ENCODE results near the gene CRYGN.

Gene CRYGN

DNA sequence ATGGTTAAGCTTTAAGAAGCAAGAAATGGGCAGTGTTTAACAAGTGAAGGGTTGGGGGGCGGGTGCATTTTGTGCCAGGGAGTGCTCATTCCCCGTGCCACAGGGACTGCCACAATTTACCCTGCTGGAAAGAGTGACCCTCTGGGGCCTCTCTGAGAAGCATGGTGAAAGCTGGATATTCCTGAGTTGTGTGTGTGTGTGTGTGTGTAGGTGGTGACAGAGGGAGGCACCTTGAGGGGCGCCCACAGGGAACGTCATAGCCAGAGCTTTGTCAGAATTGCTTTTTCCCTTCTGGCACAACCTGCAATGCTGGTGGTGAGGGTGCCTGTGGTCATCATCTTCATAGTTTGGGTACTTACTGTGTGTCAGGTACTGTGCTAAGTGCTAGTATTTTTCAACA is 27.6 kb downstream of the CRYGN start:
- peaks cover 4% of the 10 kb centered on the region for H3K27me3 ChIP-seq (replicated peaks; ENCODE audit: control insufficient read depth, insufficient read depth, low read length)
- no peak for DNase-seq (ENCODE audit: extremely low read depth, insufficient read length)

DNA sequence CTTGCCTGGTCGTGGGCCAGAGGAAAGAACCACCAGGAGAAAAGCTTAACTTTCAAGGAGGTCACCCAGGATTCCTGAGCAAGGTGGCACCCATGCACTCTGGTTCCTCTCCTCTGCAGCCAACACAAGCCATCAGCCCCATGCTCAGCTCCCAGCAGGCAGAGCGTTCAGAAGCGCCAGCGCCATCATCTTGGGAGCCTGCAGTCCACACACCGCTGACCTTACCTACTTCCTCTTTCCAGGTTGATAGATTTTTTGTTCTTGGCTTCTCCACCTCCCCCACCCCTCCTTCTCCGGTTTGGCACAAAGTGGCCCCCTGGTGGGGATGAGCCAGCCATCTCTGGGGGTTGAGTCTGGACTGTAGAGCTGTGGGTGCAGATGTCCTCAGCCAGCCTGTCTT is 28.4 kb downstream of the CRYGN start:
- no peaks in the 10 kb centered on the region for H3K36me3 ChIP-seq (ENCODE audit: control insufficient read depth, insufficient read depth, low read length)
- peaks cover 4% of the 10 kb centered on the region for H3K27me3 ChIP-seq (replicated peaks; ENCODE audit: control insufficient read depth, insufficient read depth, low read length)
- no peak overlapping the region for H3K4me3 ChIP-seq (replicated peaks; ENCODE audit: low read depth, low read length)
- TF ChIP-seq, protein P1, sequence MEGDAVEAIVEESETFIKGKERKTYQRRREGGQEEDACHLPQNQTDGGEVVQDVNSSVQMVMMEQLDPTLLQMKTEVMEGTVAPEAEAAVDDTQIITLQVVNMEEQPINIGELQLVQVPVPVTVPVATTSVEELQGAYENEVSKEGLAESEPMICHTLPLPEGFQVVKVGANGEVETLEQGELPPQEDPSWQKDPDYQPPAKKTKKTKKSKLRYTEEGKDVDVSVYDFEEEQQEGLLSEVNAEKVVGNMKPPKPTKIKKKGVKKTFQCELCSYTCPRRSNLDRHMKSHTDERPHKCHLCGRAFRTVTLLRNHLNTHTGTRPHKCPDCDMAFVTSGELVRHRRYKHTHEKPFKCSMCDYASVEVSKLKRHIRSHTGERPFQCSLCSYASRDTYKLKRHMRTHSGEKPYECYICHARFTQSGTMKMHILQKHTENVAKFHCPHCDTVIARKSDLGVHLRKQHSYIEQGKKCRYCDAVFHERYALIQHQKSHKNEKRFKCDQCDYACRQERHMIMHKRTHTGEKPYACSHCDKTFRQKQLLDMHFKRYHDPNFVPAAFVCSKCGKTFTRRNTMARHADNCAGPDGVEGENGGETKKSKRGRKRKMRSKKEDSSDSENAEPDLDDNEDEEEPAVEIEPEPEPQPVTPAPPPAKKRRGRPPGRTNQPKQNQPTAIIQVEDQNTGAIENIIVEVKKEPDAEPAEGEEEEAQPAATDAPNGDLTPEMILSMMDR (IDR thresholded peaks at IDR 0.05; ENCODE audit: insufficient read depth, low read length, poor library complexity, severe bottlenecking), result no peak
- no peak for DNase-seq (ENCODE audit: extremely low read depth, insufficient read length)

More for the DNA sequence above, 27.6 kb downstream of the CRYGN start:
- no peak overlapping the region for H3K4me3 ChIP-seq (replicated peaks; ENCODE audit: low read depth, low read length)
- TF ChIP-seq, protein P1 (IDR thresholded peaks at IDR 0.05; ENCODE audit: insufficient read depth, low read length, poor library complexity, severe bottlenecking), result no peak
- no peaks in the 10 kb centered on the region for H3K36me3 ChIP-seq (ENCODE audit: control insufficient read depth, insufficient read depth, low read length)

DNA sequence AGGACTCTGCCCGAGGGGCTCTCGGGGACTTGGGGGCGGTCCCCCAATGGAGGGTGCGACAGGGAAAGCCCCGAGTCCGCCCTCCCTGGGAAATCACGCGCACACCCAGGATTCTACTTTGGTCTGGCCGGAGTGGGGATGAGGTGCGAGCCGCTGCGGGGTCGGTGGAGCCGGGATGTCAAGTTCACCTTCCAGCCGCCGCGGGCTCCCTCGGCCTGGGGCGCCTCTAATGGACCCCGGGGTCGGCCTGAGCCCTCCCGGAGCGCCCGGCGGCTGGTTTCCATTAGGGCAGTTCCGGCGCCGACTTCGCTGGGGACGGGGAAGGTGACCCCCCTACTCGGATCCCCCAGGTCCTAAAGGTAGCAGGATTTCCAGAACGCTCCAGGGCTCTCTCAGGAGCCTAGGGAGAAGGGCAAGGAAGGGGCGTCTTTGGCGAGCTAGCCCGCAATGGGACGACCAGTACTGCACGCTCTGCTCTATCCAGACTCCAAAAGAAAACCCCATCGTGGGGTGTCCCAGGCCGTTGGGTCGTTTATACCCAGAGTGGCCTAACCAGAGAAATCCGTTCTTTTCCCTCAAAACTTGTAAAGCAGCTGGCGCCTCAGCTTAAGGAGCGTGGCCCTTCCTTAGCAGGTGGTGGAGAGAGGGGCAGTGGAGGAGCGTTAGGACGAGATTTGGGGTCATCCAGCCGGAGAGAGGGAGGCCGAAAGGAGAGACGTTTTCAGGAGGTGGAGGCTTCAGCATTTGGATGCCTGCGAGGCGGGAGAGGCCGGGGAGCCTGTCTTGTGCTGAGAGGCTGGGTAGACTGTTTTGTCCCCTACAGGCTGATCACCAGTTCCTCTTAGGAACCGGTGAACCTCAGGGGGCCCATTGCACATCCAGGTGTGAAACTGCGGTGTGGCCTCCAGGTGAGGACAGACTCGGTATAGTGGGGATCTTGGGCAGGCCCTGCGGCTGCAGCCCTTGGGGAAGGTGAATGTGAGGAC is 29.2 kb downstream of the CRYGN start:
- Histone ChIP-seq H3K27me3 (replicated peaks; ENCODE audit: control insufficient read depth, insufficient read depth, low read length) (peaks cover 4% of the 10 kb centered on the region), H3K4me3 (replicated peaks; ENCODE audit: low read depth, low read length) (no peak overlapping the region)

DNA sequence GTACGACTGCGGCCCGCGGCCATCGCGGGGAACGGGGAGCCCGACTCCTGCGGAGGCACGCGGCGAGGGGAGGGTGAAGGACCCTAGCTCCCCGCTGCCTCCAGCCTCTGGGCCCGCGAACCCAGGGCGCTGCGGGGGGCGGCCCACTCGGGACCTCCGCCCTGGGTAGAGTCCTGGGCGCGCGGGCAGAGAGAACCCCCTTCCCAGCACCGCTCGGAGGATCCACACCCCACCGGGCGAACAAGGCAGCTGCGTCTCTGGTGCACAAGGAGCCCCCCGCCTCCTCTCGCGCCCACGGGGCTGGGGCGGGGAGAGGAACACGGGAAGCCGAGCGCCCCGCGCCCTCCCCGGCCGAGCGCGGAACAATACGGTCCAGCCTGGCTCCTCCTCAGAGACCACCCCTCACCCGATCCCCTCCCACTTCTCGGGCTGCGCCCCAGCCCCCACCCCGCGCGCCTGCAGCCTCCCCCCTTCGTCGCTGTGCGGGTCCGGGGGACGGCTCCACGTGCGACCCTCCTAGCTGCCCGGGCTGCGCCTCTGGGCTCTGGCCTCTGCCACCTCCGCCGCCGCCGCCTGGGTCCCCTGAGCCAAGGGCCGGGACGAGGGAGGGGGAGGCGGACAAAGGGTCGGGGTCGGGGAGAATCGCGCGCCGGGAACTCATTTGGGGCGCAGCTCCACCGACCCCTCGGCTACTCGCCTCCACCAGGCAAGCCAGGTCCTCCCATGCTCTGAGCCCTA is 30.1 kb downstream of the CRYGN start, which contains the start of gene WDR86:
Gene WDR86, minus strand, starts transcription at position 372 of the 738 bp plus-strand sequence. CDS start 449 bp downstream, outside the sequence.
- Histone ChIP-seq H3K4me3 (replicated peaks; ENCODE audit: low read depth, low read length) (no peak within 1 kb of the TSS), H3K27me3 (replicated peaks; ENCODE audit: control insufficient read depth, insufficient read depth, low read length) (peaks cover 4% of the 10 kb centered on the region), H3K36me3 (ENCODE audit: control insufficient read depth, insufficient read depth, low read length) (no peaks in the 10 kb centered on the region)

More for the DNA sequence above, 29.2 kb downstream of the CRYGN start:
- H3K36me3 ChIP-seq (ENCODE audit: control insufficient read depth, insufficient read depth, low read length), result no peaks in the 10 kb centered on the region
- DNase-seq (ENCODE audit: extremely low read depth, insufficient read length), result no peak
- TF ChIP-seq, protein P1 (IDR thresholded peaks at IDR 0.05; ENCODE audit: insufficient read depth, low read length, poor library complexity, severe bottlenecking), result no peak

GRCh38 chr7:151408839-151409666 is 30.9 kb downstream of the CRYGN start:
- Histone ChIP-seq H3K4me3 (replicated peaks; ENCODE audit: low read depth, low read length) (no peak overlapping the region), H3K36me3 (ENCODE audit: control insufficient read depth, insufficient read depth, low read length) (no peaks in the 10 kb centered on the region), H3K27me3 (replicated peaks; ENCODE audit: control insufficient read depth, insufficient read depth, low read length) (peaks cover 4% of the 10 kb centered on the region)
- DNase-seq (ENCODE audit: extremely low read depth, insufficient read length), result no peak
- TF ChIP-seq, protein P1 (IDR thresholded peaks at IDR 0.05; ENCODE audit: insufficient read depth, low read length, poor library complexity, severe bottlenecking), result no peak

More for the DNA sequence above, 30.1 kb downstream of the CRYGN start, which contains the start of gene WDR86:
- TF ChIP-seq, protein P1 (IDR thresholded peaks at IDR 0.05; ENCODE audit: insufficient read depth, low read length, poor library complexity, severe bottlenecking), result no peak
- DNase-seq (ENCODE audit: extremely low read depth, insufficient read length), result no peak

Measured in GM06990 (cell line).